ENCODE results near the gene FMNL2. TPM values are rescaled to one million over a fixed set of nuclear protein-coding genes. Genes with fewer than 3 reads are reported as not detected.

Gene FMNL2
- polyA plus RNA-seq, 1 donor from 2014 or later = 86.5 TPM

DNA sequence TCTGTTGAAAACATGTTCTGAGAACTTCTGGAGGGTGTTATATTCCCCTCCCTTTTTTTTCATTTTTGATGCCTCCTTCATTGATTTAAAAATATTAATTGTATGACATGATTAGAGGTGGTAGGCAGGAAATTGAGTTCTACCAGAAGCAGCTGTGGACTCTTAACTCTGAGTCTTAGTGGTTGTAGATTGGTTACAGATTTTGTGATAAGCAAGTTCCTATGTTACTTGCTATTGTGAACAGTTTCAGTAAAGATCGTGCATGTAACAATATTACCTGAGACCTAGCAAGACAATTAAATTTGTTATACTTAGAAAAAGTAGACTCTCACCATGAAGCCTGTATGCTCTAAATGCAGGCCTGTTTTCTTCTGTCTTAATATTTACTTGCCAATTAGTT lies 294.2 kb downstream of the FMNL2 start:
- H3K27ac ChIP-seq (ENCODE audit: low read length) = no peak overlapping the region
- no peak overlapping the region for H3K4me3 ChIP-seq (ENCODE audit: low read length)
- H3K79me2 ChIP-seq (replicated peaks; ENCODE audit: insufficient read depth, low read length) = no peaks in the 10 kb centered on the region
- no peak overlapping the region for H2AFZ ChIP-seq (ENCODE audit: low read depth, low read length)
- H3K9ac ChIP-seq (ENCODE audit: low read length) = no peak overlapping the region
- no peaks in the 10 kb centered on the region for H4K20me1 ChIP-seq (ENCODE audit: insufficient read depth)
- H3K9me2 ChIP-seq (ENCODE audit: insufficient read depth, low read length) = no peaks in the 10 kb centered on the region
- no peak overlapping the region for H3K4me2 ChIP-seq (ENCODE audit: low read length)
- H3F3A ChIP-seq (ENCODE audit: insufficient read depth, low read length, poor library complexity, severe bottlenecking) = no peaks in the 10 kb centered on the region
- H3K27me3 ChIP-seq (ENCODE audit: insufficient read depth, low read depth, low read length) = no peaks in the 10 kb centered on the region
- H3K9me3 ChIP-seq (ENCODE audit: low read length) = no peaks in the 10 kb centered on the region
- peaks cover 8% of the 10 kb centered on the region for H3K36me3 ChIP-seq (ENCODE audit: insufficient read depth, low read length)
- TF ChIP-seq TAF1 (IDR thresholded peaks at IDR 0.05; ENCODE audit: low read depth) (no peak), RAD21 (conservative IDR thresholded peaks at IDR 0.05) (no peak), EZH2 (IDR thresholded peaks at IDR 0.05; ENCODE audit: borderline replicate concordance, insufficient read depth, low read length, poor library complexity, severe bottlenecking) (no peak), MXI1 (conservative IDR thresholded peaks at IDR 0.05; ENCODE audit: poor library complexity, severe bottlenecking) (no peak), SMC3 (conservative IDR thresholded peaks at IDR 0.05; ENCODE audit: poor library complexity) (no peak), POLR2AphosphoS5 (IDR thresholded peaks at IDR 0.05) (no peak), EP300 (conservative IDR thresholded peaks at IDR 0.05; ENCODE audit: poor library complexity, severe bottlenecking) (no peak)
- TF ChIP-seq, protein P1, sequence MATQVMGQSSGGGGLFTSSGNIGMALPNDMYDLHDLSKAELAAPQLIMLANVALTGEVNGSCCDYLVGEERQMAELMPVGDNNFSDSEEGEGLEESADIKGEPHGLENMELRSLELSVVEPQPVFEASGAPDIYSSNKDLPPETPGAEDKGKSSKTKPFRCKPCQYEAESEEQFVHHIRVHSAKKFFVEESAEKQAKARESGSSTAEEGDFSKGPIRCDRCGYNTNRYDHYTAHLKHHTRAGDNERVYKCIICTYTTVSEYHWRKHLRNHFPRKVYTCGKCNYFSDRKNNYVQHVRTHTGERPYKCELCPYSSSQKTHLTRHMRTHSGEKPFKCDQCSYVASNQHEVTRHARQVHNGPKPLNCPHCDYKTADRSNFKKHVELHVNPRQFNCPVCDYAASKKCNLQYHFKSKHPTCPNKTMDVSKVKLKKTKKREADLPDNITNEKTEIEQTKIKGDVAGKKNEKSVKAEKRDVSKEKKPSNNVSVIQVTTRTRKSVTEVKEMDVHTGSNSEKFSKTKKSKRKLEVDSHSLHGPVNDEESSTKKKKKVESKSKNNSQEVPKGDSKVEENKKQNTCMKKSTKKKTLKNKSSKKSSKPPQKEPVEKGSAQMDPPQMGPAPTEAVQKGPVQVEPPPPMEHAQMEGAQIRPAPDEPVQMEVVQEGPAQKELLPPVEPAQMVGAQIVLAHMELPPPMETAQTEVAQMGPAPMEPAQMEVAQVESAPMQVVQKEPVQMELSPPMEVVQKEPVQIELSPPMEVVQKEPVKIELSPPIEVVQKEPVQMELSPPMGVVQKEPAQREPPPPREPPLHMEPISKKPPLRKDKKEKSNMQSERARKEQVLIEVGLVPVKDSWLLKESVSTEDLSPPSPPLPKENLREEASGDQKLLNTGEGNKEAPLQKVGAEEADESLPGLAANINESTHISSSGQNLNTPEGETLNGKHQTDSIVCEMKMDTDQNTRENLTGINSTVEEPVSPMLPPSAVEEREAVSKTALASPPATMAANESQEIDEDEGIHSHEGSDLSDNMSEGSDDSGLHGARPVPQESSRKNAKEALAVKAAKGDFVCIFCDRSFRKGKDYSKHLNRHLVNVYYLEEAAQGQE (IDR thresholded peaks at IDR 0.05; ENCODE audit: borderline replicate concordance) = no peak
- TF ChIP-seq, protein P2, sequence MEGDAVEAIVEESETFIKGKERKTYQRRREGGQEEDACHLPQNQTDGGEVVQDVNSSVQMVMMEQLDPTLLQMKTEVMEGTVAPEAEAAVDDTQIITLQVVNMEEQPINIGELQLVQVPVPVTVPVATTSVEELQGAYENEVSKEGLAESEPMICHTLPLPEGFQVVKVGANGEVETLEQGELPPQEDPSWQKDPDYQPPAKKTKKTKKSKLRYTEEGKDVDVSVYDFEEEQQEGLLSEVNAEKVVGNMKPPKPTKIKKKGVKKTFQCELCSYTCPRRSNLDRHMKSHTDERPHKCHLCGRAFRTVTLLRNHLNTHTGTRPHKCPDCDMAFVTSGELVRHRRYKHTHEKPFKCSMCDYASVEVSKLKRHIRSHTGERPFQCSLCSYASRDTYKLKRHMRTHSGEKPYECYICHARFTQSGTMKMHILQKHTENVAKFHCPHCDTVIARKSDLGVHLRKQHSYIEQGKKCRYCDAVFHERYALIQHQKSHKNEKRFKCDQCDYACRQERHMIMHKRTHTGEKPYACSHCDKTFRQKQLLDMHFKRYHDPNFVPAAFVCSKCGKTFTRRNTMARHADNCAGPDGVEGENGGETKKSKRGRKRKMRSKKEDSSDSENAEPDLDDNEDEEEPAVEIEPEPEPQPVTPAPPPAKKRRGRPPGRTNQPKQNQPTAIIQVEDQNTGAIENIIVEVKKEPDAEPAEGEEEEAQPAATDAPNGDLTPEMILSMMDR (IDR thresholded peaks at IDR 0.05; ENCODE audit: poor library complexity, severe bottlenecking) = no peak

DNA sequence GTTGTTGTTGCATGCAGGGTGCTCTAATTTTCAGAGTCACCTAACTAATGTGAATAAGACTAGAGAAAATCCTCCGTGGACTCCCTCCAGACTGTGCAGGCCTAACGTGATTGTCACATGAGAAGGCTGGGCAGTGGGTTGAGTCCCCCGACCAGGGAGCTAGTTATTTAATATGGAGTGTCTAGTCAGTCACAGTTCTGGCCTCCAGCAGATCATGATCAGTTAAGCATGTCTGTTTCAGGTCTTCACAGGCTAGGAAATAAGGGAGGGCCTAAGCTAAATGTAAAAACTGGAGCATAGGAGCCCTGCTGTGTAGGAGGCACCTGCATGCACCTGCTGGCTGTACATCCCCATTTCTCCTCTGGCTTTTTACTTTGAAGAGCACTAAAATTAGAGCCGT lies 295.5 kb downstream of the FMNL2 start:
- Histone ChIP-seq H2AFZ (ENCODE audit: low read depth, low read length) (no peak overlapping the region), H3F3A (ENCODE audit: insufficient read depth, low read length, poor library complexity, severe bottlenecking) (no peaks in the 10 kb centered on the region), H3K36me3 (ENCODE audit: insufficient read depth, low read length) (peaks cover 8% of the 10 kb centered on the region), H3K27me3 (ENCODE audit: insufficient read depth, low read depth, low read length) (no peaks in the 10 kb centered on the region), H4K20me1 (ENCODE audit: insufficient read depth) (no peaks in the 10 kb centered on the region), H3K9me3 (ENCODE audit: low read length) (no peaks in the 10 kb centered on the region), H3K9ac (ENCODE audit: low read length) (no peak overlapping the region), H3K27ac (ENCODE audit: low read length) (no peak overlapping the region), H3K9me2 (ENCODE audit: insufficient read depth, low read length) (no peaks in the 10 kb centered on the region), H3K4me2 (ENCODE audit: low read length) (no peak overlapping the region), H3K4me3 (ENCODE audit: low read length) (no peak overlapping the region), H3K79me2 (replicated peaks; ENCODE audit: insufficient read depth, low read length) (no peaks in the 10 kb centered on the region)
- TF ChIP-seq POLR2AphosphoS5 (IDR thresholded peaks at IDR 0.05) (no peak), SMC3 (conservative IDR thresholded peaks at IDR 0.05; ENCODE audit: poor library complexity) (no peak), EZH2 (IDR thresholded peaks at IDR 0.05; ENCODE audit: borderline replicate concordance, insufficient read depth, low read length, poor library complexity, severe bottlenecking) (no peak), RAD21 (conservative IDR thresholded peaks at IDR 0.05) (no peak), EP300 (conservative IDR thresholded peaks at IDR 0.05; ENCODE audit: poor library complexity, severe bottlenecking) (no peak), TAF1 (IDR thresholded peaks at IDR 0.05; ENCODE audit: low read depth) (no peak), MXI1 (conservative IDR thresholded peaks at IDR 0.05; ENCODE audit: poor library complexity, severe bottlenecking) (no peak)
- TF ChIP-seq, protein P2 (IDR thresholded peaks at IDR 0.05; ENCODE audit: poor library complexity, severe bottlenecking) = no peak
- TF ChIP-seq, protein P1 (IDR thresholded peaks at IDR 0.05; ENCODE audit: borderline replicate concordance) = no peak
